Astrocyte (in vitro differentiated cells and primary cell): Measurements from ENCODE around the gene MYO1E.

Experiments used
- EZH2 ChIP-seq: IDR thresholded peaks from 2 replicates; pipeline ENCODE4 v1.6.1; 2012; ENCODE audit warnings: mild to moderate bottlenecking, low read length, inconsistent platforms; ENCODE audit not compliant: insufficient read depth
- TF ChIP-seq, protein P1 (sequence below): IDR thresholded peaks from 2 replicates; pipeline ENCODE4 v1.5.1; 2011; ENCODE audit warnings: low read depth, mild to moderate bottlenecking, inconsistent platforms, low read length, moderate library complexity; ENCODE audit not compliant: insufficient read depth

DNA sequence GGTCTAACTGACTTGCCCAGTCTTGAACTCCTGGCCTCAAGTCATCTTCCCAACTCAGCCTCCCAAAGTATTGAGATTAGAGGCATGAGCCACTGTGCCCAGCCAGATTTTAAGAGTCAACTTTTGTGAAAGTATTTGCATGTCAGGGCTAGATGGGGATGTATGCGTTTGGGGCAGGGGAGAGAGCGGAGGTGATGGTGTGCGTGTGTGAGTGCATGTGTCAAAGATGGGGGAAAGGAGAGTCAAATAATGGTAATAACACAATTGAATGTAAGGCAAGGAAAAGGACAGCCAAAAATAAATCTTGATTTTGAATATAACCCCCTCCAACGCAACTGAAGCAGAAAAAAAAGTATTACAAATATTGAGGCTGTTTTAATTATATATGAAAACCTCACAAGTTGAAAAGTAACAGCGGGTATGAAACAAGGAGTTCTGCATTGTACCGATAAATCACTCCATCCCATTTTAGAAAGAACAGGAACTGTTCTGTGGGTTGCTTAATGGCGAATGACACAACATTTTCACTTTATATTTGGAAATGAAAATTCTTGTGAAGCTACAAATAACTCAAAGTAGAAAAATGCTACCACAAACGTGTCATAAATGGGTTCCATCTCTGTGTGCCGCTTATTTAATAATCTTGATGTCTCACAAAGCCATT is 195.9 kb downstream of the MYO1E start:
- TF ChIP-seq, protein P1, sequence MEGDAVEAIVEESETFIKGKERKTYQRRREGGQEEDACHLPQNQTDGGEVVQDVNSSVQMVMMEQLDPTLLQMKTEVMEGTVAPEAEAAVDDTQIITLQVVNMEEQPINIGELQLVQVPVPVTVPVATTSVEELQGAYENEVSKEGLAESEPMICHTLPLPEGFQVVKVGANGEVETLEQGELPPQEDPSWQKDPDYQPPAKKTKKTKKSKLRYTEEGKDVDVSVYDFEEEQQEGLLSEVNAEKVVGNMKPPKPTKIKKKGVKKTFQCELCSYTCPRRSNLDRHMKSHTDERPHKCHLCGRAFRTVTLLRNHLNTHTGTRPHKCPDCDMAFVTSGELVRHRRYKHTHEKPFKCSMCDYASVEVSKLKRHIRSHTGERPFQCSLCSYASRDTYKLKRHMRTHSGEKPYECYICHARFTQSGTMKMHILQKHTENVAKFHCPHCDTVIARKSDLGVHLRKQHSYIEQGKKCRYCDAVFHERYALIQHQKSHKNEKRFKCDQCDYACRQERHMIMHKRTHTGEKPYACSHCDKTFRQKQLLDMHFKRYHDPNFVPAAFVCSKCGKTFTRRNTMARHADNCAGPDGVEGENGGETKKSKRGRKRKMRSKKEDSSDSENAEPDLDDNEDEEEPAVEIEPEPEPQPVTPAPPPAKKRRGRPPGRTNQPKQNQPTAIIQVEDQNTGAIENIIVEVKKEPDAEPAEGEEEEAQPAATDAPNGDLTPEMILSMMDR = no peak
- no peak for TF ChIP-seq EZH2
